ES-I3 (cell line): ENCODE measurements around the gene AANAT.
"Not testable (repeated sequence)": the region's sequence is repeated elsewhere in the genome, so short reads cannot be mapped to it uniquely, and the experiment has no call there.

Experiments used
- H3K36me3 ChIP-seq: 2 replicates; pipeline ENCODE4 v1.6.1; 2013; ENCODE audit warnings: mild to moderate bottlenecking, low read length, control low read depth, moderate library complexity; ENCODE audit not compliant: insufficient read depth
- H3K4me1 ChIP-seq: 2 replicates; pipeline ENCODE4 v1.6.1; 2013; ENCODE audit warnings: mild to moderate bottlenecking, control low read depth, low read length; ENCODE audit not compliant: insufficient read depth
- H3K9ac ChIP-seq: 2 replicates; pipeline ENCODE4 v1.6.1; 2013; ENCODE audit warnings: low read depth, mild to moderate bottlenecking, low read length, moderate library complexity
- H3K9me3 ChIP-seq: 2 replicates; pipeline ENCODE4 v1.6.1; 2013; ENCODE audit warnings: mild to moderate bottlenecking, low read length, moderate library complexity; ENCODE audit not compliant: control insufficient read depth, insufficient read depth

AANAT gene

GRCh38 chr17:76508472-76509063 is 41.2 kb downstream of the AANAT start:
- H3K36me3 ChIP-seq, H3K9ac ChIP-seq, H3K9me3 ChIP-seq, H3K4me1 ChIP-seq: not testable (repeated sequence)

- no peaks in the 10 kb centered on the region for H3K9me3 ChIP-seq
- no peaks in the 10 kb centered on the region for H3K36me3 ChIP-seq
- H3K4me1 ChIP-seq = no peaks in the 10 kb centered on the region; the same call in 1 of the 2 replicates
- no peak overlapping the region for H3K9ac ChIP-seq
These were observed 43.4 kb downstream of the AANAT start for GRCh38 chr17:76510831-76511244.

GRCh38 chr17:76511668-76512365 is 44.4 kb downstream of the AANAT start:
- H3K36me3 ChIP-seq = no peaks in the 10 kb centered on the region
- H3K4me1 ChIP-seq = no peaks in the 10 kb centered on the region; the same call in 1 of the 2 replicates
- H3K9me3 ChIP-seq = no peaks in the 10 kb centered on the region
- H3K9ac ChIP-seq = no peak overlapping the region

- H3K9me3 ChIP-seq = no peaks in the 10 kb centered on the region
- H3K36me3 ChIP-seq = no peaks in the 10 kb centered on the region
- H3K9ac ChIP-seq = no peak overlapping the region
- H3K4me1 ChIP-seq = no peaks in the 10 kb centered on the region; the same call in 1 of the 2 replicates
These were observed 45.2 kb downstream of the AANAT start for GRCh38 chr17:76512366-76513305.

GRCh38 chr17:76513306-76513692 is 45.9 kb downstream of the AANAT start:
- Histone ChIP-seq H3K4me1 (no peaks in the 10 kb centered on the region; the same call in 1 of the 2 replicates), H3K9me3 (no peaks in the 10 kb centered on the region), H3K36me3 (no peaks in the 10 kb centered on the region), H3K9ac (no peak overlapping the region)

- H3K4me1 ChIP-seq = not testable (repeated sequence)
These were observed 47.0 kb downstream of the AANAT start for GRCh38 chr17:76514355-76514754.

GRCh38 chr17:76515274-76515949 is 48.0 kb downstream of the AANAT start:
- H3K9ac ChIP-seq = no peak overlapping the region

More at GRCh38 chr17:76514355-76514754, 47.0 kb downstream of the AANAT start:
- H3K36me3 ChIP-seq, H3K9me3 ChIP-seq, H3K9ac ChIP-seq: not testable (repeated sequence)

GRCh38 chr17:76517638-76518038 is 50.2 kb downstream of the AANAT start:
- no peaks in the 10 kb centered on the region for H3K9me3 ChIP-seq
- no peaks in the 10 kb centered on the region for H3K4me1 ChIP-seq
- H3K36me3 ChIP-seq = no peaks in the 10 kb centered on the region
- H3K9ac ChIP-seq = no peak overlapping the region

More at GRCh38 chr17:76515274-76515949, 48.0 kb downstream of the AANAT start:
- H3K9me3 ChIP-seq = no peaks in the 10 kb centered on the region
- no peaks in the 10 kb centered on the region; the same call in 1 of the 2 replicates for H3K4me1 ChIP-seq
- H3K36me3 ChIP-seq = no peaks in the 10 kb centered on the region

GRCh38 chr17:76519048-76519966 is 51.9 kb downstream of the AANAT start:
- H3K9ac ChIP-seq = no peak overlapping the region
- H3K9me3 ChIP-seq = no peaks in the 10 kb centered on the region
- no peaks in the 10 kb centered on the region for H3K36me3 ChIP-seq
- no peaks in the 10 kb centered on the region for H3K4me1 ChIP-seq
